MM.1S (cell line): Measurements from ENCODE around the gene WDR1.

Experiments
- EZH2 ChIP-seq: fragments of 300-600 bp; sonication (generic); optimal IDR thresholded peaks from 2 replicates; pipeline ENCODE3; 2017; ENCODE audit warnings: low read depth, mild to moderate bottlenecking, antibody characterized with exemption, low read length, mixed read lengths
- EZH2phosphoT487 ChIP-seq: fragments of 300-600 bp; sonication (generic); IDR thresholded peaks from 2 replicates; pipeline ENCODE4 v1.6.1; 2018; ENCODE audit warnings: antibody characterized with exemption, low read length
- TF ChIP-seq, protein P1 (sequence below): fragments of 300-600 bp; sonication (generic); IDR thresholded peaks from 2 replicates; pipeline ENCODE4 v1.5.1; 2016; ENCODE audit warnings: antibody characterized with exemption, low read length, mixed read lengths

DNA sequence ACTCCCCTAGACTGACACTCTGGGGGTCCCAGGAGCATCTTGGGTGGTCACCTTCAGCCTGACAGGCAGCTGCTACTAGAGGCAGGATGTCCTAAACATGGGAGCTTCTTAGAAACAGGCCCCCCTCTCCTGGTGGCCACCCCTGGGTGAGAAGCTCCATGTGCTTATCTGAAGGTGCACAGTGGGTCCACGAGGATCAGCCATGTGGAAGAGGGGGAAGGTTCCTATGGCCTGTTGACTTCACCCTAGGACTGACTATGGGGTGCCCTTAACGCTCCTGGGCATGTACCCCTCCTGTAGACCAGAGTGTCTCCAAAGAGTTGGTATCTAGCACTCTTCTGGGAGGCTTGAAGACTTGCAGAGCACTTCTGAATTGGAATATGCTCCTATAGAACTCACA lies 22.9 kb upstream of the WDR1 start:
- TF ChIP-seq, protein P1, sequence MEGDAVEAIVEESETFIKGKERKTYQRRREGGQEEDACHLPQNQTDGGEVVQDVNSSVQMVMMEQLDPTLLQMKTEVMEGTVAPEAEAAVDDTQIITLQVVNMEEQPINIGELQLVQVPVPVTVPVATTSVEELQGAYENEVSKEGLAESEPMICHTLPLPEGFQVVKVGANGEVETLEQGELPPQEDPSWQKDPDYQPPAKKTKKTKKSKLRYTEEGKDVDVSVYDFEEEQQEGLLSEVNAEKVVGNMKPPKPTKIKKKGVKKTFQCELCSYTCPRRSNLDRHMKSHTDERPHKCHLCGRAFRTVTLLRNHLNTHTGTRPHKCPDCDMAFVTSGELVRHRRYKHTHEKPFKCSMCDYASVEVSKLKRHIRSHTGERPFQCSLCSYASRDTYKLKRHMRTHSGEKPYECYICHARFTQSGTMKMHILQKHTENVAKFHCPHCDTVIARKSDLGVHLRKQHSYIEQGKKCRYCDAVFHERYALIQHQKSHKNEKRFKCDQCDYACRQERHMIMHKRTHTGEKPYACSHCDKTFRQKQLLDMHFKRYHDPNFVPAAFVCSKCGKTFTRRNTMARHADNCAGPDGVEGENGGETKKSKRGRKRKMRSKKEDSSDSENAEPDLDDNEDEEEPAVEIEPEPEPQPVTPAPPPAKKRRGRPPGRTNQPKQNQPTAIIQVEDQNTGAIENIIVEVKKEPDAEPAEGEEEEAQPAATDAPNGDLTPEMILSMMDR: no peak
- no peak for TF ChIP-seq EZH2
- TF ChIP-seq EZH2phosphoT487: no peak
